Pons (tissue), 1 donor: ENCODE measurements around the gene CDC42EP5.
"Not testable (repeated sequence)": the region's sequence is repeated elsewhere in the genome, so short reads cannot be mapped to it uniquely, and the experiment has no call there.

Experiments used
- DNase-seq: peaks from one replicate; pipeline ENCODE4 v3.0.0-alpha.2; 2016; ENCODE audit warnings: low spot score

CDC42EP5 gene

DNA sequence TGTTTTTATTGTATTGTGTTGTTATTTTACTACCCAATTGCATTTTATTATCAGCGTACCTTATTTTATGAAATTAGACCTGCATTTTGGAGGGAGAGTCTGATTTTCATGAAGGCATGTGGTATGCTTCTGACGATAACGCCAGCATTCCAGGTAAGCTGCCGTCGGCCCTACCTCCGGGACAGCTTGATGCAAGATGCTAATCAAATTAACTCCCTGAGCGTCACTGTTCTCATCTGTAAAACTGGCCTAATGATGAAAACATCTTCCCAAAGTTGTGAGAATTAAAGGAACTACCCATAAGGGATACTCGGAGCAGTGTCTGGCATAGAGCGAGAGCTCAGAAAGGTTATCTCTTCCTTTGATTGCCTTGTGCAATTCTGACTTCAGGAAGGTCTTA is 16.7 kb upstream of the CDC42EP5 start:
- no peak for DNase-seq

DNA sequence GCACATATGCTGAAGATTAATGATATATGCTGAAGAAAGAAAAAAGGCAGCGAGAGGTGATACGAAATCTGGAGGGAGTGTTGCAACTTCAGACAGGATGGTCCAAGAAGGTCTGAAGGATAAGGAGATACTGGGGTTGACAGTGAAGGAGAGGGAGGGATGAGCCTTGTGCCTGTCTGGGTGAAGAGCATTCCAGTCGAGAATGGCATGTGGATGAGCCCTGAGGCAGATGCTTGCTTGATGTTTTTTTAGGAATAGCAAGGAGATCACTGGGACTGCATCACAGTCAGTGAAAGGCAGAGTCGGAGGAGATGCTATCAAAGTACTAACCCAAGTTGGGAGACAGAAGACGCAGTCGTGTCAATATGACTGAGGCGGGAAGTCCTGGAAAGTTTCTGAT is 16.2 kb upstream of the CDC42EP5 start:
- no peak for DNase-seq

DNA sequence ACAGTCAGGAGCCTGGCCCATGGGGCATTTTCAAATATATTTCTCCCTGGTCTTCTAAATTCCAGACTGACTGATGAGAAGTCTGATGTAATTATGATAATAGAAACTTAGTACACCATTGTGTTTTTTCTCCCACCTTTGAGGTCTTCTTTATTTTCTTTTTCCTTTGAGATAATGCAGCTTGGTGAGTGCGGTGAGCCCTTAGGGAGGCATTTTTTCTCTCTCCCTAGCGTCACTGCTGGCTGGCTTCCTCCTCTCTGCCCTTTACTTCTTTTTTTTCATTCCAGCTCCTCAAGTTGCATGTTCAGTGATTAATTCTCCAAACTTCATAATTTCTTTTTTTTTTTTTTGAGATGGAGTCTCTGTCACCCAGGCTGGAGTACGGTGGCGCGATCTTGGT is 12.8 kb upstream of the CDC42EP5 start:
- no peak for DNase-seq

DNA sequence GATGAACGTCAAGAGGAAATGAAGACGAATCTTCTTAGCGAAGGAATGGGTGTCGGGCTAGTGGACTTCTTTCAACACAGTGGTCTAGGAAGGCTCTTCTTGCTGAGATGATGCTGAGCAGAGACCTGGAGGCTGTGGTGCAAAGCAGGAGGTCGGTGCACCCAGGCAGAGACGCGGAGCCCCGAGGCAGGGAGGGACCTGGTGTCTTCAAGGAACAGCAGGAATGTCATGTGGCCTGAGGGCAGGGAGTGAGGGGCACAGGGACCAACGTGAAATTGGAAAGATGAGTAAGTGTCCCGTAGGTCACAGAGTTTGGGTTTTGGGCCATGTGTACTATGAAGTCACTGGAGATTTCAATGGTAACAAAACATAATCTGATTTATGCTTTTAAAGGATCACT is 11.4 kb upstream of the CDC42EP5 start:
- no peak for DNase-seq

DNA sequence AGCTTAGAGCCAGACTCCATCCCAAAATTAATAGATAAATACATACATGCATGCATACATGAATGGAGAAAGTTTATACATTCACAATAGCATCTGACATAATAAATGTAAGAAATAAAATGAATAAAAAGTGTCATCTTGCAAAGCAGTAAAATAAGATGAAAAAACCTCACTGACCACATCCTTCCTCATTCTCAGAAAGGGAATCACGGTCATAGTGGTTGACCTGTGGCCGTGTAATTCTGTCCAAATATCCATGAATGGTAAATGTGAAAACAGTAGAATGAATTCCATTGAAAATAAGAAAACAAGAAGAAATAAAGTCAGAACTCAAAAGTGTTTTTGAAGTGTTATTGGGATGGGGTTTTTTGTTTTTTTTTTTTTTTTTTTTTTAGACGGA is 9.8 kb upstream of the CDC42EP5 start:
- no peak for DNase-seq

DNA sequence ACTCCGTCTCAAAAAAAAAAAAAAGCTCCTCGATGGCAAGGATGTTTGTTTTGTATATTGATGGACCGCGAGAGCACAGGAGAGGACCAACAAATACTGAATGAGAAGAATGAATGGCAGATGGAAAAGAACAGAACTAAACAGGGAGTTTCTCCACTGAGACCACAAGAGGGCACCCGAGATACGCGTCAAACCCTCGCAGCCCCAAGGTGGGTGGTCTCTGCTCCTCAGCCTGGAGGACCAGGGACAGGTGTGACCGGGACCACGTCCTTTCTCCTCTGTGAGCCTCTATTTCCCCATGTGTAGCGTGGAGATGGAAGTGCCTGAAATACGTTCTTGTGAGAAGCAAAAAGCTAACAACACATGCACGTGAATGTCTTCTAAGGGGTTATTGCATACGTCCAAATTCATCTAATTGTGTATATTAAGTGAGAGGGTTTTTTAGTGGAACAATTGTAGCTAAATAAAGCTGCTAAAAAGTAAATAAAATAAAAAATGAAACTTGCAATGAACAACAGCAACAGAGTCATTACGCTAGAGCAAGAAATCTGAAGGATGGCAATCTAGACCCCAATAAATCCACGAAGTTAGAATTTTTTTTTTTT is 8.3 kb upstream of the CDC42EP5 start:
- peak; percentile 48 for DNase-seq

DNA sequence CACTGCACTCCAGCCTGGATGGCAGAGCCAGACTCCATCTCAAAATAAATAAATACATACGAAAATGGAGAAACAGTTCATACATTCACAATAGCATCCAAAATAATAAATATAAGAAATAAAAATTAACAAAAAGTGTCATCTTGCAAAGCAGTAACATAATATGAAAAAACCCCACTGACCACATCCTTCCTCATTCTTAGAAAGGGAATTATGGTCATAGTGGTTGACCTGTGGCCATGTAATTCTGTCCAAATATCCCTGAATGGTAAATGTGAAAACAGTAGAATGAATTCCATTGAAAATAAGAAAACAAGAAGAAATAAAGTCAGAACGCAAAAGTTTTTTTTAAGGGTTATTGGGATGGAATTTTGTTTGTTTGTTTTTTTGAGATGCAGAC is 7.0 kb upstream of the CDC42EP5 start:
- DNase-seq = no peak

DNA sequence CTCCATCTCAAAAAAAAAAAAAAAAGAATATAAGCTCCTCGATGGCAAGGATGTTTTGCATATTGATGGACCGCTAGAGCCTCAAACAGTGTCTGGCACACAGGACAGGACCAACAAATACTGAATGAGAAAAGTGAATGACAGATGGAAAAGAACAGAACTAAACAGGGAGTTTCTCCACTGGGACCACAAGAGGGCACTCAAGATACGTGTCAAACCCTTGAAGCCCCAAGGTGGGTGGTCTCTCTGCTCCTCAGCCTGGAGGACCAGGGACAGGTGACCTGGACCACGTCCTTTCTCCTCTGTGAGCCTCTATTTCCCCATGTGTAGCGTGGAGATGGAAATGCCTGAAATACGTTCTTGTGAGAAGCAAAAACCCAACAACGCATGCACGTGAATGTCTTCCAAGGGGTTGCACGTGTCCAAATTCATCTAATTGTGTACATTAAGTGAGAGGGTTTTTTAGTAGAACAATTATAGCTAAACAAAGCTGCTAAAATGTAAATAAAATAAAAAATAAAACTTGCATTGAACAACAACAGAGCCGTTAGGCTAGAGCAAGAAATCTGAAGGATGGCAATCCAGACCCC is 5.7 kb upstream of the CDC42EP5 start:
- DNase-seq = peak; percentile 35

DNA sequence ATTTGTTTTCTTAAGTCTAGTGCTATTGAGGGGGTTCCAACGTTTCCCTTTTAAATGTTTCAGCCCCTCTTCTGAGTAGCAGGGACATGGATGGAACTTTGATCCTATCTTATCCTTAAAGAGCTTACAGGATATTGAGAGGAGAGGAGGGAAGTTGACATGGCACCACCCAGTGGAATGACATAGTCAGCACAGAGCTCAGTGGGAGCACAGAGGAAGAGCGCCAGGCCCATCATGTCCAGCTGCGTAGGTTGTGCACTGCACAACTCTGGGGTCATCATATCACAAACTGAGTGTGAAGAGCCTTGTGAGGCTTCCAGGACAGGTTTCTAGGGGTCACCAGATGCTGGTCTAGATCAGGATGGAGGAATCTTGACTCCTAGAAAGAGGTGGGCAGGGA is 4.6 kb upstream of the CDC42EP5 start:
- no peak for DNase-seq

DNA sequence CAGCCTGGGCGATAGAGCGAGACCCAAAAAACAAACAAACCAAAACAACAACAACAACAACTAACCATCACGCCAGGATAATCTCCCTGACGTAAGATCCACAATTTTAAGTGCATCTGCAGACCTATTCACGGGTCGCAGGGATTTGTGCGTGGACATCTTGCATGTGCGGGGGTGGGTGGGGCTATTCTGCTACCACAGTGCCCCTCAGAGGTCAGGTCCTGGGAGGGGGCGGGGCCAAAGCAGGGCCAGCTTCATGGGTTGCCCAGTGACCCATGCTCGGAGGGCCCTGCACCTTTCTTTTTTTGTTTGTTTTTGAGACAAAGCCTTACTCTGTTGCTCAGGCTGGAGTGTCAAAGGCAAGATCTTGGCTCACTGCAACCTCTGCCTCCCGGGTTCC is 2.6 kb upstream of the CDC42EP5 start:
- no peak for DNase-seq

DNA sequence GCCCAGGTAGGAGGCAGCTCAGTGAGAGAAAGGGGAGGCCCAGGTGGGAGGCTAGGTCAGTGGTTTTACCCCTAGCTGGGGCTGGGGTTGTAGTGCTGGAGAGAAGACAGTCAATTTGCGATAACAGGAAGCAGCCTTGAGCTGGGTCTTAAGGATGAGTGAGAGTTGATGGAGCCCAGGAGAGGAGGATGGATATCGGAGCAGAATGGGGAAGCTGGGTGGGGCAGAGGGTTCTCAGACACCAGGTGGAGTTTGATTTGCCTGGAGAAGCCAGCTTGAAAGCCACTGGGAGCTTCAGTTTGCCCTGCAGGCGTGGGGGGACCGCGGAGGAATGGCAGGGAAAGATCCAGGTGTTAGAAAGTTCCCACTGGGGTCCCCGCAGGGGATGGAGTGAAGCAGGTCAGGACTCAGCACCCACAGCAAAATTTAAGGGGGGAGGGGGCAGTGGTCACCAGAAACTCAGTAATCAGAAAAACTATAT is 836 bp upstream of the CDC42EP5 start:
- DNase-seq = no peak

DNA sequence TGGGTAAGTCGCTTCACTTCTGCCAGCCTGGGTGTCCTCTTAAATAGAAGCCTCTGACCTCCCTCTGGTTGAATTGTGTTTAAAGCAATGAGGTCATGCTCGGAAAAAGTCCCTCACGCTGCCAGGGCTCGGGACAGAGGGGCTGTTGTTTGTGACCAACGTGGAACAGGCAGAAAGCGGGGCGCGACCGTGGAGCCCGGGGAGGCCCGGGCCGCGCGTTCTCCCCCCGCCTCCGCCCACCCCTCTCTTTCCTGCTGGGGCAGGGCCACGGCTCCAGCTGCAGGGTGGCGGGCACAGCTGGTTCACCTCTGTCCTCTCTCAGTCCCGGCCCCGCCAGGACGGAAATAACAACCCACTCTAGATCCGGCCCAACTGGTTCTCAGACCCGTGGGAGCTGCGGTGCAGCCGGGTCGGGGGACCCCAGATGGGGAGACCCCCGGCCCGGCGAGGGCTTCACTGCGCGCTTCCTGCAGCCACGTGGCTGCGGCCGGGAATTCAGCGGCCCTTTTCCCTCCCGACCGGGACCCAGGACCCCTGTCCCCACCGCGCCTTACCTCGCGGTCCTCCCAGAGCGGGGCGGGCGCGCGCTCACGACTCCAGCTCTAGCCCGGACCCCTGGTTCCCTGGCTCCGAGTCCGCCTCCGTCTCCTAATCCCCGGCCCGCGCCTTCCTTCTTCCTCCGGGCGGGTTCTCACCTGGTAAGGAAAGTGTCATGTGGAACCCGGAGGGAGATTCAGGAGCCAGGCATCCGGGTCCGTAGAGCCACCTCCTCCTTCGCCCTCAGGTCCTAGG is 1.9 kb downstream of the CDC42EP5 start:
- DNase-seq = peak; percentile 75

DNA sequence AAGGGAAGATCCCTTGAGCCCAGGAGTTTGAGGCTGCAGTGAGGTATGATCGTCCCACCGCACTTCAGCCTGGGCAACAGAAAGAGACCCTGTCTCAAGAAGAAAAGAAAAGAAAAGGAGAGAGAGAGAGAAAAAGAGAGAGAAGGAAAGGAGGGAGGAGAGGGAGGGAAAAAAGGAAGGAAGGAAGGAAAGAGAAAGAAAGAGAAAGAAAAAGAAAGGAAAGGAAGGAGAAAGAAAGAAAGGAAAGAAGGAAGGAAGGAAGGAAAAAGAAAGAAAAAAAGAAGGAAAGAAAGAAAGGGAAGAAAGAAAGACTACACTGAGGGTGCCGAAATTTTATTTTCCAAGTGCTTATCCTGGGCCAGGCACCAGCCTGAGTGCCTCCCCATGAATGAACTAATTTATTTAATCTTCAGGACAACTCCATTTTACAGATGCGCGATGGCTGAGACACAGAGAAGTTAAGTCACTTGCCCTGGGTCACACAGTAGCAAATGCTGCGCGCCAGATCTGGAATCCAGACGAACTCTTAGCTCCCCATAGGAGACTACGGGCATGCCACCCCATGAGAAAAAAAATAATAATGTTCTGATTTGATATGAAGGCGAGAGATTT is 2.7 kb downstream of the CDC42EP5 start:
- DNase-seq = no peak

DNA sequence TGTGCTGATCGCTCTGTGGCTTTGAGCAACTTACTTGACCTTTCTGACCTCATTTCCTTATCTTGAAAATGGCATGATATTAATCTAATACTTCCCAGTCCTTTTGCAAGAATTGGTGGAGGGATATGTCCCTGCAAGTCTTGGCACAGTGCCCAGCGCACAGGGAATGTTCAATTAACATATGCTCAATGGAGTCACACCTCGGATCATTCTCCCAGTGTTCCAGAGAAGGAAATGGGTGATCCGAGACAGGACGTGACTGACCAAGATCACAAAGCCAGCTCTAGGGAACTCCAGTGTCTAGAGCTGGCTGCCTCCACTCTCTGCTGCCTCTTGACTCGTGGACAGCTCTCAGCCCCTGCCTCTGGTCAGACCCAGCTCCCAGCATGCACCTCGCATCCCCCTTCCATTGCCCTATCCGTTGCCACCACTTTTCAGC is 3.6 kb downstream of the CDC42EP5 start:
- DNase-seq = no peak

DNA sequence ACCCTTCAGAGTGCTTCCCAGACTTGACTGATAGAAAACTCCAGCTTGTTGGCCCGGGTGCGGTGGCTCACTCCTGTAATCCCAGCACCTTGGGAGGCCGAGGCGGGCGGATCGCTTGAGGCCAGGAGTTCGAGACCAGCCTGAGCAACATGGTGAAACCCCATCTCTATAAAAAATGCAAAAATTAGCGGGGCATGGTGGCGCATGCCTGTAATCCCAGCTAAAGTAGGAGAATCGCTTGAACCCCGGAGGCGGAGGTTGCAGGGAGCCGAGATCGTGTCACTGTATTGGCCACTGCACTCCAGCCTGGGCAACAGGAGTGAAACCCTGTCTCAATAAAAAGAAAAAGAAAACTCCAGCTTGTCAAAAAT is 7.0 kb downstream of the CDC42EP5 start:
- DNase-seq = not testable (repeated sequence)

DNA sequence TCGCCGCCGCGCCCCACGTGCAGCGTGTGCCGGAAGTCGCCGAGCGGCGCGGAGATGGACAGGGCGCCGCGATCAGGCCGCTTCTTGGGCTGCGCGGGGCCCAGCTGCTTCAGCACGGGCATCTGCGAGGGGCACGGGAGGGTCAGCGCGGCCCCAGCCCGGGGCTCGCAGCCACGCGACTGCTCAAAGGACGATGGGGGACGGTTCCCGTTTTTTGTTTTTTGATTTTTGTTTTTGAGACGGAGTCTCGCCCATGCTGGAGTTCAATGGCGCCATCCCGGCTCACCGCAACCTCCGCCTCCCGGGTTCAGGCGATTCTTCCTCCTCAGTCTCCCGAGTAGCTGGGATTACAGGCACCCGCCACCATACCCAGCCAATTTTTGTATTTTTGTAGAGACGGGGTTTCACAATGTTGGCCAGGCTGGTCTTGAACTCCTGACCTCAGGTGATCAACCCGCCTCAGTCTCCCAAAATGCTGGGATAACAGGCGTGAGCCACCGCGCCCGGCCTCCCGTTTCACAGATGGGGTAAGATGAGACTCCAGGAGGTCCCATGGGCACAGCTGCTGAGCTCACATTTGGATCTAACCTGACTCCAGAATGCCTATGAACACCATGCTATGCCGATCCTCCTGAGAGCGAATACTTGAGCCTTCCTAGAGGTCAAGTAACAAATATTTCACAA is 7.5 kb downstream of the CDC42EP5 start:
- DNase-seq = no peak

DNA sequence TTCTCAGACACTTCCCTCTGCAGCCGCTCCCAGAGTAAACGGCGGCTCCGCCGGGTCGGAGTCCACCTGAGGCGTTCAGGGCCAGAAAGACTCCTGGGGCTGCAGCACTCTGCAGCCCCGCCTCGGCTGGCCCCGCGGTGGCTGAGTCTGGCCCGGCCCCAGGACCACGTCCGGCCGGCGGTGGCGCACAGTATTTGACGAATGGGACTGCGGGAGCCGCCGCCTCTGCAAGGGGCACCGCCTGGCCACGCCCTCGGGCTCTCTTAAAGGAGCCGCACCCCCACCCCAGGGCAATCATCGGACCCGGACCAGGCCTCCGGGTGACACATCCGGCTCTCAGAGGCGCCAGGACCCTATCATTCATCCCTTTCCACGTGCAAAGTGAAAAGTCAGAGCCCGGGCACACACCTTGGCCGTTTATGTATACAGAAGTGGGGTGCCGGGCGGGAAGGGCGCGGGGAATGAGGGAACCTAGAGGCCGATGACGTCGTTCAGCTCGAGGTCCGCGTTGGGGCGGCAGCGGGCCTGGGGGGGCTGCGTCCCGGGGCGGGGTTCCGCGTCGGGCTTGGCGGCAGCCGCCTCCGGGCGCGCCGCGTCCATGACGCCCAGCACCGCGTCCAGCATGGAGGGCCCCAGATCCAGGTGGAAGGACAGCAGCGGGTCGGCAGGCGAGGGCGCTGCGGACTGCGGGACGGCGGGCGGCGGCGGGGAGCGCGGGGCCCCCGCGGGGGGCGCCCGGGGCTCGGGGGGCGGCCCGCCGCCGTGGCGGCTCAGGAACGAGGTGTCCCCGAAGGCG is 8.3 kb downstream of the CDC42EP5 start:
- peak; percentile 82 for DNase-seq

DNA sequence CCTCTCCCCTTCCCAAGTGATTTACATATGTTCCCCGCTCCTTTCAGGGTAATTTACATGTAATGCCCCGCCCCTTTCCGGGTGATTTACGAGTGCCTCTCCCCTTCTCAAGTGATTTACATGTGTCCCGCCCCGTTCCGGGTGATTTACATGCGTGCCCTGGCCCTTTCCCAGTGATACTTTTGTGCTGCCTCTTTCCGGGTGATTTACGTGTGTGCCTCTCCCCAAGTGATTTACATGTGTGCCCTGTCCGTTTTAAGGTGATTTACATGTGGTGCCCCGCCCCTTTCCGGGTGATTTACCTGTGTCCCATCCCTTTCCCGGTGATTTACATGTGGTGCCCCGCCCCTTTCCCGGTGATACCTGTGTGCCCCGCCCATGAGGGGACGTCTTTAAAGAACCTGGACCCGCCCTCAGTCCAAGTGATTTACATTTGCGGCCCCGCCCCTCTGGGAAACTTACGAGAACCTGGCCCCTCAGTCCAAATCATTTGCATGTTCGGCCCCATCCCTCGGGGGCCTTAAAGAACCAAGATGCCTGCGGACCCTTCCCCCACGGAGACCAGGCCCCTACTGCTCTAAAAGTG is 9.0 kb downstream of the CDC42EP5 start:
- DNase-seq = peak; percentile 89

DNA sequence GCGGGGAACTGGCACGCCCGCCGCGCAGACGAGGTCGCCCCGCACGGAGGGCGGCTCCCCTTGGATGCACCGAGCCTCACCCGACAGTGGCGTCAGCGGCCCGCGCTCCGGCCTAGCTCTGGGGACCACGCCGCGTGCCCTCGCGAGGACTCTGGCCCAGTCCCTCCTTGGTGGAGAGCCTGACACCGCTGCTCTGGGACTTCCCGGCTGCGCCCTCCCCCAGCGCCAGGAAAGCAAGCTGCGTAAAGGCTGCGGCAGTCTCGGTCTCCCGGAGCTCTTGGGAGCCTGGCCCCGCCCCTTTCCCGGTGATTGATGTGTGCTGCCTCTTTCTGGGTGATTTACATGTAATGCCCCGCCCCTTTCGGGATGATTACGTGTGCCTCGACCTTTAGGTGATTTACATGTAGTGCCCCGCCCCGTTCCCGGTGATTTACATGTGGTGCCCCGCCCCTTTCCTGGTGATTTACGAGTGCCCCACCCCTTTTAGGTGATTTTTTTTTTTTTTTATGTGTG is 9.5 kb downstream of the CDC42EP5 start, which contains the start of gene LENG9:
TSS of gene LENG9 (minus strand) at position 248 of the 513 bp plus-strand sequence. CDS start 252 bp downstream, outside the sequence.
- peak; percentile 99 for DNase-seq

DNA sequence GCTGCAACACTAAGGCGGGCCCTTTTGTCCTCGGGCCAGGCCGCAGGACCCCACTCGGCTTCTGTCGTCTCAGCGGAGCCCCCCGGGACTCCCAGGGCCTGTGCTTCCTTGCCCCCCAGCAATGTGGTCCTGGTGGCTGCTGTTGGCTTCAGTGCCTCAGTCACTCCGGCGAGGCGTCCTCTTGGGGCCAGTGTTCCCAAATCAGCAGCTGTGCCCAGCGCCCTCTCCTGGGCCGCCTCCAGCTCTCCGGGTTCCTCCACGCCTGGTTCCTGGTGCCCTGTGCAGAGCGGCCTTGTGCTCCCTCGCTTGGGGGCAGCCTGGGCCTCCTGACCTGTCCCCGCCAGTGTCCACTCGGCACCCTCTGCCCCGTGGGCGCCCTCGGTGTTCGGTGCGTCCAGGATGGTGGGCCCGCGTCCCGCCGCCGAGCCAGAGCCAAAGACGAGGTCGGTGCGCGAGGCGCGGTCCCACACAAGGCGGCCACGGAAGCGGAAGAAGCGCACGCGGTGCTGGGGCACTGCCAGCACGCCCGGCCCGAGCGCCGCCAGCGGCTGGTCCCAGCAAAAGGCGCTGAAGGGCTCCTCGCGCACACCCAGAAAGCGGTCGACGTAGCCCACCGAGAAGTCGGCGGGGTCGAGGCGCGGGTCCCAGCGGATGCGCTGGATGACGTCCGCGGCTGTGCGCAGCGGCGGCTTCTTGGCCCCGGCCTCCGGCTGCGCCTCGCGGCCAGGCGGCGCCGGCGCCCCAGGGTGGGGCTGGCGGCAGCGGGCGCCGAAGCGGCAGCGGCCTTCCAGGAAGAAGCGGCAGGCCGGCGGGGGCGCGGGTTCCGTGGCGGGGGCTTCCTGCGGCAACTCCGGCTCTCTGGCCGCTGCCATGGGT is 10.2 kb downstream of the CDC42EP5 start:
- no peak for DNase-seq
